ENCODE data around the gene THSD4. TPM values are rescaled to one million over a fixed set of nuclear protein-coding genes. Genes with fewer than 3 reads are reported as not detected.
A peak's percentile ranks its signal among the peaks of the same experiment; 100 is the strongest.

THSD4 gene
- not detected in 2 replicates for polyA plus RNA-seq (2014; cell fraction: cytosol; rRNA removed)
- not detected in 2 replicates for polyA plus RNA-seq (2014; cell fraction: nucleus; rRNA removed)

DNA sequence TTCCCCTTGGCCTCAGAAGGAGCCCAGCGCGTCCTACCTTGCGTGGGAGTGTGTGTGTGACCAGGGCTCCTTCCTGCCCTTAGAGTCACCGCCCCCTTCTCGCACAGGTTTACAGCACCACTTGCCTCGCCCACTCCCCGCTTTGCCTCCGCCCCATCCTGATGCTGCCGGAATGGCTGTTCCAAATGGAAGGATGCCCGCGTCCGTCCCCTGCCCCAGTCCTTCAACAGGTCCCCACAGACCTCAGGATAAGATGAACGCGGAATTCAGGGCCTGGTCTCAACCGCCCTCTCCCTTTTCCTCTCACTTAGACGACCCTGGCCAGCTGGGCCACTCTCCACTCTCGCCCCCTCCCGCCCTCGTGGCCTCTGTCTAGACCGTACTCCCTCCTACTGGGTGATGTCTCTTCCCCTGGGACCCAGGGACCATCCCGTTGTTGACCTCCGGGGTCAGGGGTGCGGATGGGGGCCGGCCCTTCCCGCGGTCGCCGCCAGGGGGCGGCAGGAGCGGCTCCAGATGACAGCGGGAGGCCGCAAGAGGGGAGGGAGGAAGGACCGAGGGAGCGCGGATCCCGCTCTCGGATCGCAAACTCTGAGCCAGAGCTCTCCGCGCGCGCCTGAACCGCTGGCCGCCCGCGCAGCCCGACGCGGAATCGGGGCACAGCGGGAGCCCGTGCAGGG lies at the start of gene THSD4:
TSS of gene THSD4 (plus strand) at position 585 of the 680 bp plus-strand sequence.
- peak; percentile 71 for DNase-seq (ENCODE audit: low spot score)

- DNase-seq (ENCODE audit: low spot score): no peak
Measured at GRCh38 chr15:71066983-71067382, 48.3 kb upstream of the THSD4 start.

DNA sequence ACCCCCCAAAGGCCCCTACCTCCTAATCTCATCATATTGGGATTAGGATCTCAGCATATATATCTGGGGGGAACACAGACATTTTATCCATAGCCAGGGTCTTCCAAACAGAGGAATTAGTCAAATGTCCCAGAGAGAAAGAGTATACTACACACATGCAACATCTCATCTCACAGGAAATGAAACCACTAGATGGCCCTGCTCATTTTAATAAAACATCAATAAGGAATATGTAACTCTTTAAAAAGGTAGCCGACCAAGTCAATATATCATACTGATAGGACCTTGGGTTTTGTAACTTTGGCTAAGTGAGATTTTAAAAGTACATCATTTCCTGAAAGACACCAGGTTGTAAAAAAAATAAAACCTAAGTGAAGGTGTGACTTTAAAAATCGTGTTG lies 45.6 kb upstream of the THSD4 start:
- no peak for DNase-seq (ENCODE audit: low spot score)

DNA sequence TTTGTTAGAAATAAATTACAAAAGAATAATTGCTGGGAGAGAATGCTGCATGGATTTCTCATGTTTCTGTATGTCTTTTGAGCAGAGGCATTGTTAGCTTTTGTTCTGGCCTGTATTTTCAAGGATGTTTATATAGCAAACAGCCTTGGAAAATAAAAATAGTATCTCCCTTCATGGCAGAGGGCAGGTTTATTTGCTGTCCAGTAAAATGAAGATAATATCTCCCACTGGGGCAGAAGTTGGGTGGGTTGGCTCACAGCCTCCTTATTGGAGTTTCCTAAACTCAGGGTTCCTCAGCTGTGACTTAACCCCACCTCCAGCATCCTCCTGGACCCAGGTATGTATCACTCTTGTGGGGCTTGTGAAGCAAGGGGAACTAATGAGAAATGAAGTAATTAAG lies 43.7 kb upstream of the THSD4 start:
- no peak for DNase-seq (ENCODE audit: low spot score)

DNA sequence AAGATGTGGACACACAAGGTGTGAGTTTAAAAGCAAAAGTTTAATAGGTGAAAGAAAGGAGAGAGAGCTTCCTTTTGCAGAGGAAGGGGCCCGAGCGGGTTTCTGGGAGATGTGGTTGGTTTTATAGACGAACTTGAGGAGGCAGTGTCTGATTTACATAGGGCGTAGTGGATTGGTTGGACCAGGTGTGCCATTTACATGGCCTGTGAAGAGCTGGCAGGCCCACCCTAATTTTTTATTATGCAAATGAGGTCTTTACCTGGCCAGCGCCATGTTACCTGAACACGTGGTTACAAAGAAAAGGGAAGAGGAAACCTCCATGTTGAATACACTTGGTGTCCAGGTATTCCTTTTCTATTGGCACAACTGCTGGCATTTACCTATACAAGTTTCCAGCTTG lies 42.8 kb upstream of the THSD4 start:
- DNase-seq (ENCODE audit: low spot score): no peak

DNA sequence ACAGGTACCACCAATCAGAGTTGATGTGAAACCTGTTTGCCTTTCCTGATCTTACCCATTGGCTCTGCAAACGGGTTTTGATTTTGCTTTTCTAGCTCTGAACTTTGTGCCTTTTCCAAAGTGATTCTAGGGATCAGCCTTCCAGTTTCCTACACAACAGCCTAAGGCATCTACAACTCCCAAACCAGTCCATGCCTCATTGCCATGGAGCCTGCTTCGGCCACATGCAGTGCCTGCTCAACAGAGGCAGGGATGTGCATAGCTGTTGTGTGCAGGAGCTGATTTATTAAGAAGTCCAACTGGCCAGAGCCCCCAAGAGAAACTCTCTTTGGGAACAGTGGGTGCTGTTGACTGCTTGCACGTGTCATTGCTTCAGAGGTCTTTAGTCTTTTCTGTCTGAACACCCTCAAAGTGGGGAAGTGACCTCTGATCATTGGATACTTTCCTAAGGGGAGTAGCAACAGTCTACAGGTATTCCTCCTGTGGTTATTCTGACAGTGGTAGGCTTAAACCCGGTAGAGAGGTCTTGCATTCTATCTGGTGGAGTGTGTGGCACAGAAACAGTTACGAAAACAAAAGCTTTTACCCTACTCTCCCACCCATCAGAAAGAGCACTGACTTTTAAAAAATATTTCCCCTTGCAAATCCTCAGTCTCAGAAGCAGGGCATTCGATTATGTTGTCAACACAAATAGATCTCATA lies 36.6 kb upstream of the THSD4 start:
- no peak for DNase-seq (ENCODE audit: low spot score)

- no peak for DNase-seq (ENCODE audit: low spot score)
Measured at GRCh38 chr15:71079208-71080044, 35.8 kb upstream of the THSD4 start.

GRCh38 chr15:71080166-71080565 lies 35.1 kb upstream of the THSD4 start:
- DNase-seq (ENCODE audit: low spot score): no peak

DNA sequence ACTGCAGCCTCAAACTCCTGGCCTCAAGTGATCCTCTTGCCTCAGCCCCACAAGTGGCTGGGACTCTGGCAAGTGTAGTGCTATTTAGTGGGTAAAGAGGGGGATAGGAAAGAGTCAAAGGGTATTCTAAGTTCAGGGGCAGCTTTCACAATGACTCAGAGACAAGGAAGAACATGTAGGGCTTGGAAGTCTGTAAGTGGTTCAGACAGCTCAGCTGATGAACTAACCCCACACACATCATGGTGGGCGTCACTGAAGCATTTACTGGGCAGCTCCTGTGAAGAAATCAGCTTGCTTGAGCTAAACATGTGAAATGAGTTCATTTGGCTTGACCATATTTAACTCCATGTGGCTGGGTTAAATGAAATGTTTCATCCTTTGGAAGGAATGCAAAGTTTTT lies 34.6 kb upstream of the THSD4 start:
- no peak for DNase-seq (ENCODE audit: low spot score)

DNA sequence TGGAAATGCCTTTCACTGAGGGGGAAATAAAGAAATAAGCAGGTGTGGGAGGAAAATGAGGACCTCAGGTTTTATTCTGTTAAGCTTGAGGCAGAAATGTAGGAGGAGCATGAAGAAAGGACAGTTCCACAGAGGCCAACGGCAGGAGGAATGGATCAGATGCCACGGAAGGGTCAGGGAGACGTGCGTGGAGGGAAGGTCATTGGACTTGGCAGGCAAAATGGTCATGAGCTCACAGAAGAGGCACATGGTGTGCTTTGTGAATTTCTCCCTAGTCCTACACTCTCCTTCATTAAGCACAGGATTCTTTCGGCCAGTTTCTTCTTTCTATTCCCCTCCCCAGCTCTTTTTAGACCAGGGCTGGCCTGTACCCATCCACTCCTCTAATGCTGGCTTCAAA lies 32.5 kb upstream of the THSD4 start:
- no peak for DNase-seq (ENCODE audit: low spot score)

GRCh38 chr15:71083349-71083748 lies 31.9 kb upstream of the THSD4 start:
- no peak for DNase-seq (ENCODE audit: low spot score)

DNA sequence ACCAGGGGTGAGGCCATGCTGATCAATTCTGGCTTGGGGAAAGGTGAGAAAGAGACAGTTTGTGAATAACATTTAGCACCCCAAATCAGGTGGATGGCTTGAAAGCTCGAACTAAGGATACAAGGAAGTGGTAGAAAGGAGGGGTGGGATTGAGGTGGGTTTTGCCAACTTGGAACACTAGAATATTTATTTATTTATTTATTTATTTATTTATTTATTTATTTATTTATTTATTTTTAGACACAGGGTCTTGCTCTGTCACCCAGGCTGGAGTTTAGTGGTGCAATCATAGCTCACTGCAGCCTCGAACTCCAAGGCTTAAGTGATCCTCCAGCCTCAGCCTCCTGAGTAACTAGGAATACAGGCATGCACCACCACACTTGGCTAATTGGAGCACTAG lies 31.0 kb upstream of the THSD4 start:
- no peak for DNase-seq (ENCODE audit: low spot score)

DNA sequence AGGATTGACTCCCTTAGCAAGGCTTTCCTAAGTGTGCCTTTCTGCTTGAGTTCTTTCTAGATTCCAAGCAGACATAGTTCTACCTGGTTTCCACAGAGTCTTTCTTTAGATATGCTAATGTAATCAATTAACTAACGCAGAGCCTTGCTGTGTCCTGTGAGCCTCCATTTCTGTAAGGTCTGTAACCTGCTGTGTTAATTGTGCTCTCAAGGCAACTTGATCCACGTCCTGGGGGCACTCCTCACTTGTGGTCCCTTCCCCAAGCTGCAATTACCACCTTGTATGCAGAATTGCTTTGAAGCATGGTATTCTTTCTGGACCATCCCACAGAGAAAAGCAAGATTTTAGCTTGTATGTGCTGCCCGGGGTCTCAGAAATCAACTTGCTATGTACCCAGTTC lies 29.5 kb upstream of the THSD4 start:
- DNase-seq (ENCODE audit: low spot score): no peak

DNA sequence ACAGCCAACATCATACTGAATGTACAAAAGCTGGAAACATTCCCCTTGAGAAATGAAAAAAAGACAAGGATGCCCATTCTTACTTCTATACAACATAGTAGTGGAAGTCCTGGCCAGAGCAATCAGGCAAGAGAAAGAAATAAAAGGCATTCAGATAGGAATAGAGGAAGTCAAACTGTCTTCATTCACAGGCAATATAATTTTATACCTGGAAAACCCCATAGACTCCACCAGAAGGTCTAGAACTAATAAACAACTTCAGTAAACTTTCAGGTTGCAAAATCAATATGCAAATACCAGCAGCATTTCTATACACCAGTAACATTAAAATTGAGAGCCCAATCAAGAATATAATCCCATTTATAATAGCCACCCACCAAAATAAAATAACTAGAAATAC lies 27.1 kb upstream of the THSD4 start:
- DNase-seq (ENCODE audit: low spot score): no peak

DNA sequence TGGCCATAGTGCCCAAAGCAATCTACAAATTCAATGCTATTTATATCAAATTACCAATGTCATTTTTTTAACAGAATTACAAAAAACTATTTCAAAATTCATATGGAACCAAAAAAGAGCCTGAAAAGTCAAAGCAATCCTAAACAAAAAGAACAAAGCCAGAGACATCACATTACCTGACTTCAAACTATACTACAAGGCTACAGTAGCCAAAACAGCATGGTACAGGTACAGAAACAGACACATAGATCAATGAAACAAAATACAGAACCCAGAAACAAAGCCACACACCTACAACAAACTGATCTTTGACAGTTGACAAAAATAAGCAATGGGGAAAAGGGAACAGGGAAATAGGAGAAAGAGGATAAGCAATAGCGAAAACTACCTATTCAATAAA lies 26.6 kb upstream of the THSD4 start:
- no peak for DNase-seq (ENCODE audit: low spot score)

DNA sequence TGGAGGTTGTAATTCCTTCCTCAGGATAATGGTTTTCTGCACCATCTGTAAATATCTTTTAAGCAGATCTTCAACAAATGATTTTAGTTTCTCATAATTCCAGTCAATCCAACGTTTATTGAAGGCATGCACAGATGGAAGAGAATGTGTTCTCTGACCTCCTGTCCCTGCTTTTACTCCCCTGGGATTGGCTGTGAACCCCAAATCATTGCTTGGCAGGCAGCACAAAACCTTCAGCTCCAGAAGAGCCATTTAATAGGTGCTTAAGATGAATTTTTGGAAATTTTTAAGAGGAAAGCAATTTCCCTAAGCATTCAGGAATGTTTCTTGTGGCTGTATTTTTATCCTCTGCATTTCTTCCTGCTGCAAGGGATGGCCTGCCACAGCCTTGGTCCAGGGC lies 25.5 kb upstream of the THSD4 start:
- no peak for DNase-seq (ENCODE audit: low spot score)

DNA sequence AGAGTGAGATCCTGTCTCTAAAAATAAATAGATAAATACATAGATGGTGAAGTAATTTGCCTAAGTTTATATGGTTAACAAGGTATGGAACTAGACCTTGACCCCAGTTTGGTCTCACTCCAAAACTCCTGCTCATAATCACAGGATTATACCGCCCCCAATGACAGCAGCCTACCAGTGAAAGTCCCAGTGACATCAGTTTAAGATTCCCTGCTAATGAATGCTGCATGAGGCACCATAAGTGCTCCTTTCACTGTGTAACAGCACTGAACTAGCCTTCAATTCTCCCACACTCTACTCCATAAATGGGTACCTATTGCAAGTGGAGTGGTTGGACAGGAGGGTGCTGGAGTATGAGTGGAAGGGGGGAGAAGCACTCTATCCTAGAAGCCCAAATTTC lies 23.7 kb upstream of the THSD4 start:
- no peak for DNase-seq (ENCODE audit: low spot score)

DNA sequence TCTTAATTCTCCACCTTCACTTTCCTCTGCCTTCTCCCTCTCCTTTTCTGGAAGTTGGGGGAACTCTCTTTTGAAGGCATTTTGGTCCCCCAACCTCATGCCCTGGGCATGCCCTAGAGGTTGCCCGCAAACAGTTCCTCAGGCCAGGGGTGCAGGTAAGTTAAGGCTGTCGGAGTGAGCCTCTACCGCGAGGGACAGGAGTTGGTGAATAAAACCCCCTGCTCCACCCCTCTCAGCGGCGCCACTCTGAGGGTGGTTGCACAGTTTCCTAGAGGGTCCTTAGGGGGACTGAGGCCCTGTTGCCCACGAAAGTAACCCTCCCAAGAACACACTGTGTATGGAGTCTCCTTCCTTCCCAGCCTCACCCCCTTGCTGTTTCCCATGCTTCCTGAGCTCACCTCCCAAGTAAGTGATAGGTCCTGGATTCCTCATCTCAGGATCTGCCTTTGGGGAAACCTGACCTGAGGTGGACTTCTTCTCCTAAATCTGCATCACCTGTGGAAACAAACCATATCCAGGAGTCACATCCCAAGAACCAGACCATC lies 23.1 kb upstream of the THSD4 start:
- DNase-seq (ENCODE audit: low spot score): no peak

DNA sequence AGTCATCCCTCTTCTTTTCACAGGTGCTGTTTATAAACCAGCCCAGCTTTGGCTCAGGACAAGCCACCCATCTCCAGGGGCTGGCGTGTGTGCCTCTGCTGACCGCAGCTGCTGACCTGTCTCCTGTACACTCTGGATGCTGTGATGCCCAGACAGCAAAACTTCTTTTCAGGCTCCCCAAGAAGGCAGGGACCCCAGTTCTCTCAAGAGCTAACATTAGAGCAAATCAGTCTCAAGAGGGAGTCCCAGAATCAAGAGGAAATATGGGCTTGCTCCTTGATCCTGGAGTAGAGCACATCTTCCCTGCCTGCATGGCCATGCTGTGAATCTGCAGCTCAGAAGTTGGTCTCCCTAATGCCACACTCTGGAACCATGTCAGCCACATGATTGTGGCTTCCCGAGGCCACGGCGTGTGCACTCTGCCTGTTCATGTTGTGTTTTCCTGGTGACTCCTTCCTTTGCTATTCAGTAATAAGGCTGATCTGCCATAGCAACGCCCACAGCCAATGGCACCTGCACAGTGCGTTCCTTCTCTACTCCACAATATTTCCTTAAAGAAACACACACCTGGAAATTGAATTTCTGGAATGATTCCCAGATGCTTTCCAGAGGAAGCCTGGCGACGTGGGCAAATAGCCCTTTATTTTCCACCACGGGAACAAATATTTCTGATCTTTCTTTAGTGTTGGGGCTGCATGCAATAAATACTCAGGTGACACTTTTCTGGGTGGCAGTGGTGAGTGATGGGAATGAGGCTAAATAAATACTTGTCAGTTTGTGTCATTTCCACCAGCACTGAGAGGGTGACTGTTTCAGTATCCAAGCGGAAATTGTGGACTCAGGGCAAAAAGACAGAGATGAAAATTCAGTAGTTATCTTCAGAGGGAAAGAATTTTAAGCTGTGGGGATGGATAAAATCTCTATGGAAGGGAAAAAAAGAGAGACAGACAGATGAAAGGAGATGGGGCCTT lies 21.9 kb upstream of the THSD4 start:
- no peak for DNase-seq (ENCODE audit: low spot score)

GRCh38 chr15:71094137-71094536 lies 21.1 kb upstream of the THSD4 start:
- no peak for DNase-seq (ENCODE audit: low spot score)

DNA sequence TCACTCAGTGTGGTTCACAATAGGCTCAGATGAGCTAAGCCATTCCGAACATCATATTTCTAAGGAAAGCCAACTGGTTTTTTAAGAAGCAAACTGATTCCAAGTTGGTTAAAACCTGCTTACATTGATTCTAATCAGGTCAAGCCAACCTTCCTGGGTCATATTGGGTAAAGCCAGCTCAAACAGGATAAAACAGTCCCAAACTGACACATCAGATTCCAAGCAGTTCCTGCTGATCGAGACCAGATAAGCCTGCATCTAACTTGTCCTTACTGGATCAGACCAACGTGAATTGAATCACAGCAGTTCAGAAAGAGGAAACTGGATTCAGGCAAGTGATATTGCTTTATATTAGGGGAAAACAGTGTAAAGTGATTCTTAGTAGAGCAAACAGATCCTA lies 18.6 kb upstream of the THSD4 start:
- DNase-seq (ENCODE audit: low spot score): peak; percentile 49

All from SK-N-DZ (cell line).